ENCODE data around the gene FGFR4. TPM values are rescaled to one million over a fixed set of nuclear protein-coding genes. Genes with fewer than 3 reads are reported as not detected.

Gene FGFR4
- total and polyA plus RNA-seq, 2 of the 8 experiments (the other 6 are each of a cell fraction or from before 2014, with no cell fraction given), result 61.4 to 88.4 TPM

DNA sequence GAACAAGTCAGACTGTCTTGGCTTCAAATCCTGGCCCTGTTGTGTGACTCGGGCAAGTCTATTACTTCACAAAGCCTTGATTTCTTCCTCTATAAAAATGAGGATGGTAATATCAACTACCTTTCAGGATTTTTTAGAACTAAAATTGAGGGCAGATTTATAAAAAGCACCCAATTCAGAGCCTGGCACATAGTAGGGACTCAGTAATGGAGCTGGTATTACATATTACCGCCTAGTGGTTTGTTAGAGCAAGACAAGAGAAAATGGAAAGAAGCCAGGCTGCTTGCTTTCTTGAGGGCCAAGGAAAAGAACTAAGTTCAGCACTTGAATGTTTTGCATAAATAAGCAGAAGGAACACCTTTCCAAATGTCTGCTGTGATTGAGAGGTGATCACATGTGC, 44.8 kb upstream of the FGFR4 start (continued):
- TF ChIP-seq SAP30 (IDR thresholded peaks at IDR 0.05; ENCODE audit: insufficient read depth, insufficient replicate concordance, low read length), result no peak
- no peak for TF ChIP-seq BACH1 (IDR thresholded peaks at IDR 0.05; ENCODE audit: low read length)
- TF ChIP-seq MAFK (IDR thresholded peaks at IDR 0.05; ENCODE audit: low read depth, low read length), result no peak
- no peak for TF ChIP-seq HDAC2 (IDR thresholded peaks at IDR 0.05; ENCODE audit: borderline replicate concordance in 1 of 2, low read depth in 2 of 2, low read length in 2 of 2)
- no peak for TF ChIP-seq HDAC6 (IDR thresholded peaks at IDR 0.05; ENCODE audit: low read depth, low read length)
- TF ChIP-seq POLR2AphosphoS5 (IDR thresholded peaks at IDR 0.05; ENCODE audit: low read depth, low read length), result no peak
- no peak for TF ChIP-seq CHD2 (IDR thresholded peaks at IDR 0.05; ENCODE audit: low read length)
- TF ChIP-seq BCL11A (IDR thresholded peaks at IDR 0.05; ENCODE audit: low read depth in 2 of 2, low read length in 2 of 2), result no peak
- TF ChIP-seq CHD1 (IDR thresholded peaks at IDR 0.05; ENCODE audit: low read depth, low read length), result no peak
